IMR-90 (cell line): ENCODE measurements around the gene COX6B2. TPM values are rescaled to one million over a fixed set of nuclear protein-coding genes. Genes with fewer than 3 reads are reported as not detected.

Source experiments
- ATAC-seq: fragments of 200-7000 bp; cut with Tn5 transposase; 2 replicates; pipeline ENCODE4 v1.9.1; 2020; ENCODE audit warnings: low read depth, mild to moderate bottlenecking, moderate library complexity
- BruUV-seq: library from RNA; stranded (reverse); fragments of 400-500 nt; replicated peaks from 2 replicates; lab custom pipeline; 2021; lab: Mats Ljungman, UMichigan
- CTCF ChIA-PET: fragments of 300-600 bp; formaldehyde crosslinking; extraction: SDS; loops from one replicate; lab custom pipeline; 2021; ENCODE audit warnings: antibody characterized with exemption; lab: Yijun Ruan, JAX
- POLR2A ChIA-PET: fragments of 300-600 bp; sonication (Branson Sonifier 250); formaldehyde crosslinking; loops from one replicate; lab custom pipeline; 2022; ENCODE audit warnings: antibody characterized with exemption; ENCODE audit not compliant: unreplicated experiment; lab: Charles Lee
- DNase-seq: peaks from one replicate; pipeline ENCODE4 v3.0.0; 2013
- H2AFZ ChIP-seq: replicated peaks from 2 replicates; pipeline ENCODE3; 2013; ENCODE audit warnings: low read length, mild to moderate bottlenecking; ENCODE audit not compliant: poor library complexity
- H2AK5ac ChIP-seq: 2 replicates; pipeline ENCODE4 v1.6.1; 2013; ENCODE audit warnings: low read depth, low read length, inconsistent platforms
- H2AK9ac ChIP-seq: replicated peaks from 2 replicates; pipeline ENCODE3; 2013; ENCODE audit warnings: mild to moderate bottlenecking, low read depth, low read length, moderate library complexity; ENCODE audit not compliant: poor library complexity
- H2BK120ac ChIP-seq: 2 replicates; pipeline ENCODE4 v1.6.1; 2013; ENCODE audit warnings: low read depth, low read length, inconsistent platforms
- H2BK15ac ChIP-seq: 3 replicates; pipeline ENCODE4 v1.6.1; 2013; ENCODE audit warnings: low read depth, low read length, inconsistent platforms
- H2BK20ac ChIP-seq: 2 replicates; pipeline ENCODE4 v1.6.1; 2013; ENCODE audit warnings: low read depth, mild to moderate bottlenecking, inconsistent platforms, low read length, moderate library complexity
- H2BK5ac ChIP-seq: 2 replicates; pipeline ENCODE4 v1.6.1; 2013; ENCODE audit warnings: mild to moderate bottlenecking, low read depth, low read length, inconsistent platforms; ENCODE audit not compliant: poor library complexity, severe bottlenecking
- H3K14ac ChIP-seq: replicated peaks from 2 replicates; pipeline ENCODE4 v1.6.1; 2013; ENCODE audit warnings: low read depth, low read length, inconsistent platforms
- H3K18ac ChIP-seq: 2 replicates; pipeline ENCODE4 v1.6.1; 2013; ENCODE audit warnings: low read depth, low read length, control low read depth
- H3K23ac ChIP-seq: 2 replicates; pipeline ENCODE4 v1.6.1; 2013; ENCODE audit warnings: low read depth, low read length, inconsistent platforms
- H3K27ac ChIP-seq: 2 replicates; pipeline ENCODE4 v1.5.1; 2013; ENCODE audit warnings: mild to moderate bottlenecking, control low read depth, low read length; ENCODE audit not compliant: insufficient read depth
- H3K27me3 ChIP-seq: 2 replicates; pipeline ENCODE4 v1.6.1; 2013; ENCODE audit warnings: low read length; ENCODE audit not compliant: control insufficient read depth, insufficient read depth
- H3K36me3 ChIP-seq: 2 replicates; pipeline ENCODE4 v1.6.1; 2013; ENCODE audit warnings: low read length, mixed read lengths; ENCODE audit not compliant: control insufficient read depth, insufficient read depth
- H3K4ac ChIP-seq: 2 replicates; pipeline ENCODE4 v1.6.1; 2013; ENCODE audit warnings: low read depth, low read length, inconsistent platforms
- H3K4me1 ChIP-seq: 2 replicates; pipeline ENCODE4 v1.6.1; 2013; ENCODE audit warnings: low read length, mixed read lengths; ENCODE audit not compliant: control insufficient read depth, insufficient read depth
- H3K4me2 ChIP-seq: 2 replicates; pipeline ENCODE4 v1.6.1; 2013; ENCODE audit warnings: low read depth, mild to moderate bottlenecking, control low read depth, low read length, moderate library complexity
- H3K4me3 ChIP-seq: 2 replicates; pipeline ENCODE4 v1.5.1; 2013; ENCODE audit warnings: low read depth, mild to moderate bottlenecking, control low read depth, low read length, moderate library complexity; ENCODE audit not compliant: insufficient read depth
- H3K56ac ChIP-seq: 2 replicates; pipeline ENCODE4 v1.6.1; 2013; ENCODE audit warnings: low read length, inconsistent platforms; ENCODE audit not compliant: insufficient read depth; ENCODE audit errors: extremely low read depth
- H3K79me1 ChIP-seq, 2 experiments: 2 replicates each; pipeline ENCODE4 v1.6.1; 2013; ENCODE audit warnings: low read length in 2 of 2, inconsistent platforms in 1 of 2, low read depth in 1 of 2
- H3K9ac ChIP-seq: 2 replicates; pipeline ENCODE4 v1.6.1; 2013; ENCODE audit warnings: low read depth, low read length, control low read depth
- H3K9me1 ChIP-seq: 2 replicates; pipeline ENCODE4 v1.6.1; 2013; ENCODE audit warnings: low read length, inconsistent platforms; ENCODE audit not compliant: insufficient read depth
- H3K9me3 ChIP-seq: 2 replicates; pipeline ENCODE4 v1.6.1; 2013; ENCODE audit warnings: low read length; ENCODE audit not compliant: control insufficient read depth, insufficient read depth
- H4K20me1 ChIP-seq: 2 replicates; pipeline ENCODE4 v1.6.1; 2013; ENCODE audit warnings: low read length, inconsistent platforms; ENCODE audit not compliant: insufficient read depth
- H4K5ac ChIP-seq: 2 replicates; pipeline ENCODE4 v1.6.1; 2013; ENCODE audit warnings: mild to moderate bottlenecking, low read depth, low read length, control low read depth
- H4K8ac ChIP-seq, 2 experiments: 2 replicates each; pipeline ENCODE4 v1.6.1; 2013; ENCODE audit warnings: low read depth in 2 of 2, low read length in 2 of 2, control low read depth in 1 of 2, inconsistent platforms in 1 of 2
- H4K91ac ChIP-seq: 2 replicates; pipeline ENCODE4 v1.6.1; 2013; ENCODE audit warnings: low read depth, low read length, inconsistent platforms; ENCODE audit not compliant: insufficient read depth
- CEBPB ChIP-seq: IDR thresholded peaks from 2 replicates; pipeline ENCODE4 v1.6.1; 2012; ENCODE audit warnings: low read depth, low read length, improper control_type of control experiment
- CTCF ChIP-seq: conservative IDR thresholded peaks from 2 replicates; pipeline ENCODE4 v1.5.1; 2012; ENCODE audit warnings: mild to moderate bottlenecking, low read depth, low read length, improper control_type of control experiment
- FOS ChIP-seq: fragments of 150-350 bp; IDR thresholded peaks from 2 replicates; pipeline ENCODE4 v1.6.1; 2016; ENCODE audit warnings: low read depth, low read length
- MXI1 ChIP-seq: IDR thresholded peaks from 2 replicates; pipeline ENCODE4 v1.6.1; 2012; ENCODE audit warnings: low read depth, mild to moderate bottlenecking, low read length, moderate library complexity, borderline replicate concordance
- NFE2L2 ChIP-seq: fragments of 150-350 bp; IDR thresholded peaks from 2 replicates; pipeline ENCODE4 v1.6.1; 2016; ENCODE audit warnings: low read depth, mild to moderate bottlenecking, low read length
- POLR2A ChIP-seq: IDR thresholded peaks from 2 replicates; pipeline ENCODE4 v1.6.1; 2012; ENCODE audit warnings: mild to moderate bottlenecking, low read depth, low read length
- RCOR1 ChIP-seq: IDR thresholded peaks from 2 replicates; pipeline ENCODE4 v1.6.1; 2012; ENCODE audit warnings: mild to moderate bottlenecking, low read length, improper control_type of control experiment; ENCODE audit not compliant: insufficient replicate concordance
- RFX5 ChIP-seq: IDR thresholded peaks from 2 replicates; pipeline ENCODE4 v1.8.0; 2012; ENCODE audit warnings: low read depth, mild to moderate bottlenecking, low read length, moderate library complexity
- SMC3 ChIP-seq: fragments of 150-350 bp; IDR thresholded peaks from 2 replicates; pipeline ENCODE4 v1.6.1; 2016; ENCODE audit warnings: low read depth, mild to moderate bottlenecking, antibody characterized with exemption, low read length, moderate library complexity
- USF2 ChIP-seq: fragments of 150-350 bp; IDR thresholded peaks from 2 replicates; pipeline ENCODE4 v1.6.1; 2017; ENCODE audit warnings: mild to moderate bottlenecking, antibody characterized with exemption, low read length, low read depth
- WGBS, 2 experiments: methylation state at CpG; one replicate each; pipeline versions ENCODE4 v1.1.5 to v1.1.7; 2013; ENCODE audit warnings: missing lambda C conversion rate in 2 of 2; ENCODE audit not compliant: insufficient read length in 1 of 2; ENCODE audit errors: extremely low coverage in 2 of 2; 5-methylcytosine and 5-hydroxymethylcytosine counted together
- dilution Hi-C: fragments of 300-500 bp; cut with HindIII; formaldehyde crosslinking; loops from one replicate; pipeline ENCODE4 v1.14.3; 2018; ENCODE audit warnings: low sequenced_read_pairs; ENCODE audit not compliant: unreplicated experiment
- in situ Hi-C: fragments of 300-500 bp; cut with MboI; formaldehyde crosslinking; loops from 3 replicates; pipeline ENCODE4 v1.14.3; 2019; ENCODE audit warnings: low sequenced_read_pairs, inconsistent platforms, mixed read lengths
- intact Hi-C: fragments of 100-400 bp; cut with micrococcal nuclease; formaldehyde crosslinking; loops from 2 replicates; pipeline ENCODE4 v1.10.0; 2022
- polyA plus RNA-seq, 3 experiments: library from polyadenylated mRNA; depleted of rRNA; stranded (reverse); fragments of >200 nt; gene quantifications; 2 replicates each; pipeline ENCODE4 v1.2.3, GENCODE V29; 2012; ENCODE audit warnings: low replicate concordance in 1 of 3
- total RNA-seq: library from RNA; depleted of rRNA; stranded (reverse); fragments of >200 nt; gene quantifications from 2 replicates; pipeline ENCODE4 v1.2.3, GENCODE V29; 2012
- TF ChIP-seq, protein P1 (sequence below): fragments of 150-350 bp; IDR thresholded peaks from 2 replicates; pipeline ENCODE4 v1.6.1; 2016; ENCODE audit warnings: low read depth, mild to moderate bottlenecking, low read length, moderate library complexity, borderline replicate concordance

The COX6B2 gene
- total and polyA plus RNA-seq, 2 of the 4 experiments (the other 2 are of a cell fraction) = 0.19 TPM; not detected in 1

GRCh38 chr19:55362174-55362989 is 7.9 kb upstream of the COX6B2 start (continued):
- no peak for TF ChIP-seq USF2
- TF ChIP-seq FOS = no peak

- peaks cover 3% of the 10 kb centered on the region; the same call in 1 of the 2 replicates for H3K9me1 ChIP-seq
- H4K91ac ChIP-seq = no peak overlapping the region
- H2AFZ ChIP-seq = no peak overlapping the region
- dilution Hi-C loops = no loop called here
- H3K14ac ChIP-seq = no peak overlapping the region
- H3K4me2 ChIP-seq = no peak overlapping the region
- BruUV-seq = no TSS peak
- H3K4ac ChIP-seq = no peak overlapping the region
- no peak overlapping the region for H3K23ac ChIP-seq
- no peaks in the 10 kb centered on the region for H3K4me1 ChIP-seq
- ATAC-seq (no peak), DNase-seq (no peak)
- H2BK20ac ChIP-seq = no peak overlapping the region
- H2BK15ac ChIP-seq = no peak overlapping the region
- H3K18ac ChIP-seq = no peak overlapping the region
- TF ChIP-seq SMC3 (no peak), FOS (no peak), RCOR1 (no peak), MXI1 (no peak), POLR2A (no peak), CEBPB (no peak), CTCF (no peak), NFE2L2 (no peak), RFX5 (no peak)
- TF ChIP-seq, protein P1, sequence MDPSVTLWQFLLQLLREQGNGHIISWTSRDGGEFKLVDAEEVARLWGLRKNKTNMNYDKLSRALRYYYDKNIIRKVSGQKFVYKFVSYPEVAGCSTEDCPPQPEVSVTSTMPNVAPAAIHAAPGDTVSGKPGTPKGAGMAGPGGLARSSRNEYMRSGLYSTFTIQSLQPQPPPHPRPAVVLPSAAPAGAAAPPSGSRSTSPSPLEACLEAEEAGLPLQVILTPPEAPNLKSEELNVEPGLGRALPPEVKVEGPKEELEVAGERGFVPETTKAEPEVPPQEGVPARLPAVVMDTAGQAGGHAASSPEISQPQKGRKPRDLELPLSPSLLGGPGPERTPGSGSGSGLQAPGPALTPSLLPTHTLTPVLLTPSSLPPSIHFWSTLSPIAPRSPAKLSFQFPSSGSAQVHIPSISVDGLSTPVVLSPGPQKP = no peak
- POLR2A ChIA-PET = no interaction called here
- no peak overlapping the region for H4K8ac ChIP-seq
- intact Hi-C loops = no loop called here
- peaks cover 0 to 4% of the 10 kb centered on the region in 2 experiments; a peak in 1 of 4 replicates for H3K79me1 ChIP-seq
- H3K56ac ChIP-seq = no peak overlapping the region
- no peaks in the 10 kb centered on the region for H3K9me3 ChIP-seq
- CTCF ChIA-PET = interaction anchor here (0.5 kb wide), 1 partner anchor 246 kb away, joined by 3 read pairs; no protein-coding TSS in a partner anchor
- H4K5ac ChIP-seq = no peak overlapping the region
- no peak overlapping the region for H2AK9ac ChIP-seq
- no peak overlapping the region for H2AK5ac ChIP-seq
- peaks cover 7% of the 10 kb centered on the region; the same call in 1 of the 2 replicates for H3K36me3 ChIP-seq
- in situ Hi-C loops = no loop called here
- peaks cover 8% of the 10 kb centered on the region for H3K27me3 ChIP-seq
- peaks cover 24% of the 10 kb centered on the region for H4K20me1 ChIP-seq
- no peak overlapping the region for H3K9ac ChIP-seq
- H2BK120ac ChIP-seq = no peak overlapping the region
- 82% methylated on average over 13 of the region's 16 CpGs; no CpG with 5 or more reads in 1 of the 2 experiments for WGBS, 2 experiments
- no peak overlapping the region for H2BK5ac ChIP-seq
- H3K4me3 ChIP-seq = no peak overlapping the region
- H3K27ac ChIP-seq = no peak overlapping the region
These were observed 6.4 kb upstream of the COX6B2 start for GRCh38 chr19:55360902-55361301.
